HCT116 (cell line): ENCODE measurements around the gene SPOP.

Source experiments
- ATF3 ChIP-seq: IDR thresholded peaks from 2 replicates; pipeline ENCODE4 v1.6.1; 2012
- CTCF ChIP-seq, 3 experiments: fragments of 200-600 bp in 1 of 3; sonication (generic) in 1 of 3; IDR thresholded peaks in 2 of 3; conservative IDR thresholded peaks in 1 of 3; 2 replicates each; pipeline ENCODE4 v1.5.1; 2012 to 2017; ENCODE audit warnings: low read depth in 2 of 3, low read length in 2 of 3, antibody characterized with exemption in 1 of 3, borderline replicate concordance in 1 of 3, control low read depth in 1 of 3, mild to moderate bottlenecking in 1 of 3, mixed read lengths in 1 of 3, mixed run types in 1 of 3, moderate library complexity in 1 of 3; ENCODE audit not compliant: insufficient read depth in 1 of 3
- EZH2 ChIP-seq: fragments of 200-600 bp; sonication (generic); IDR thresholded peaks from 2 replicates; pipeline ENCODE4 v1.6.1; 2017; ENCODE audit warnings: antibody characterized with exemption, mixed run types
- FOSL1 ChIP-seq: IDR thresholded peaks from 2 replicates; pipeline ENCODE4 v1.6.1; 2012; ENCODE audit warnings: low read depth
- MAX ChIP-seq: IDR thresholded peaks from 2 replicates; pipeline ENCODE4 v1.6.1; 2012
- POLR2A ChIP-seq: IDR thresholded peaks from 2 replicates; pipeline ENCODE4 v1.7.0; 2011; ENCODE audit warnings: borderline replicate concordance; ENCODE audit not compliant: insufficient read depth, insufficient read length; ENCODE audit errors: extremely low read depth
- POLR2AphosphoS5 ChIP-seq: IDR thresholded peaks from 2 replicates; pipeline ENCODE4 v1.6.1; 2011; ENCODE audit warnings: mild to moderate bottlenecking, low read depth, low read length, moderate library complexity
- RAD21 ChIP-seq: IDR thresholded peaks from 2 replicates; pipeline ENCODE4 v1.6.1; 2012; ENCODE audit warnings: low read depth, mild to moderate bottlenecking
- REST ChIP-seq: IDR thresholded peaks from 2 replicates; pipeline ENCODE4 v1.6.1; 2012; ENCODE audit warnings: low read depth
- SIN3A ChIP-seq: IDR thresholded peaks from 2 replicates; pipeline ENCODE4 v1.6.1; 2012; ENCODE audit warnings: low read depth
- SP1 ChIP-seq: IDR thresholded peaks from 2 replicates; pipeline ENCODE4 v1.6.1; 2012; ENCODE audit warnings: low read depth
- SRF ChIP-seq: IDR thresholded peaks from 2 replicates; pipeline ENCODE4 v1.6.1; 2012; ENCODE audit warnings: low read depth
- ZBTB33 ChIP-seq: IDR thresholded peaks from 2 replicates; pipeline ENCODE4 v1.6.1; 2011; ENCODE audit warnings: mild to moderate bottlenecking, low read length, moderate library complexity; ENCODE audit not compliant: insufficient replicate concordance; ENCODE audit errors: extremely low read depth
- ZNF274 ChIP-seq: fragments of 200-500 bp; sonication (Bioruptor generic); IDR thresholded peaks from 2 replicates; pipeline ENCODE4 v1.6.1; 2014; ENCODE audit warnings: mild to moderate bottlenecking, low read depth, low read length, inconsistent platforms

- no peak for TF ChIP-seq POLR2AphosphoS5
- no peak for TF ChIP-seq REST
- no peak for TF ChIP-seq SIN3A
- TF ChIP-seq CTCF (IDR thresholded peaks at IDR 0.05 in 2 of 3, conservative IDR thresholded peaks at IDR 0.05 in 1 of 3; ENCODE audit: borderline replicate concordance in 1 of 3, insufficient read depth in 1 of 3, low read depth in 2 of 3, low read length in 2 of 3), result no peak
- TF ChIP-seq ZNF274, result no peak
- TF ChIP-seq POLR2A, result no peak
- TF ChIP-seq EZH2, result no peak
- no peak for TF ChIP-seq ZBTB33
- TF ChIP-seq MAX, result no peak
- no peak for TF ChIP-seq RAD21
- no peak for TF ChIP-seq SRF
- no peak for TF ChIP-seq ATF3
- no peak for TF ChIP-seq SP1
- TF ChIP-seq FOSL1, result no peak
Observed at GRCh38 chr17:49610883-49611584, 66.9 kb downstream of the SPOP start.
